Subcutaneous adipose tissue (tissue), 4 donors: ENCODE data around the gene CRIM1. TPM values are rescaled to one million over a fixed set of nuclear protein-coding genes. Genes with fewer than 3 reads are reported as not detected.

ENCODE experiments used
- total RNA-seq, 4 donors: library from RNA; depleted of rRNA; stranded (reverse); fragments of >200 nt; gene quantifications; one replicate each; pipeline ENCODE4 v1.1.0, GENCODE V29; 2016
- TF ChIP-seq, protein P1 (sequence below): fragments of 450-650 bp; IDR thresholded peaks from one replicate; pipeline ENCODE4 v1.5.1; 2016; ENCODE audit warnings: low read depth, mild to moderate bottlenecking, control low read depth, antibody characterized with exemption, moderate library complexity

Gene CRIM1
- total RNA-seq, 4 donors from 2014 or later: 153 to 269 (median 233) TPM

DNA sequence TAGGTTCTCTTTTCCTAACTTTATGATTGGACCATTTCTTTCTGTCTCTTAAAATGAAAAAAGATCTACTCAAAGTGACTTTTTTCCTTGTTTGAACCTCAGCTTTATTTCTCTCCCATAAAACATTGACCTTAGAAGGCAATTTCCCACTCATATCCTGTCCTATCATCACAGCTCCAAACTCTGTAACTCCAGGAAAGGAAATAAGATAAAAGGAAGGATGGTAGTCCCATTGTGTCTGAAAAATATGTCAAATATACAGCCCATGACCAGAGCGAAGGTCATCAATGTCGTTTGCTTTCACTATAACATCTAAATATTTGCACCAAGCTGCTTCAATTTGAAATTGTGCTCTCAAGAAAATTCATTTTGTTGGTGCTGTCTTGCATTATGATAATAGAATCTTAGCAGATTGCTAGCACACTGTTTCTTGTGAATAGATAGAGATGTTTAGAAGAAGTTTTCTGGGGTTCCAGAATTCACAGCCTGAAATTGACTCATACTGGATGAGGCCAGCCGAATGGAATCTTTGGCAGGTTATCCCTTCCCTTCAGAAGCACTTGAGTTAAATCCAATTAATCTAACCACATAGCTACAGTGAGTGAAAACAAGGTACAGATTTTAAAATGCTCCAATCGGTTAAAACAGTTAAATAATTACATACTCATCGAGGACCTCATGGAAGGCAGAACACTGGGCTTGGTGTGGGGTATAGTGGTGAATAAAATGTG lies 95.1 kb downstream of the CRIM1 start:
- TF ChIP-seq, protein P1, sequence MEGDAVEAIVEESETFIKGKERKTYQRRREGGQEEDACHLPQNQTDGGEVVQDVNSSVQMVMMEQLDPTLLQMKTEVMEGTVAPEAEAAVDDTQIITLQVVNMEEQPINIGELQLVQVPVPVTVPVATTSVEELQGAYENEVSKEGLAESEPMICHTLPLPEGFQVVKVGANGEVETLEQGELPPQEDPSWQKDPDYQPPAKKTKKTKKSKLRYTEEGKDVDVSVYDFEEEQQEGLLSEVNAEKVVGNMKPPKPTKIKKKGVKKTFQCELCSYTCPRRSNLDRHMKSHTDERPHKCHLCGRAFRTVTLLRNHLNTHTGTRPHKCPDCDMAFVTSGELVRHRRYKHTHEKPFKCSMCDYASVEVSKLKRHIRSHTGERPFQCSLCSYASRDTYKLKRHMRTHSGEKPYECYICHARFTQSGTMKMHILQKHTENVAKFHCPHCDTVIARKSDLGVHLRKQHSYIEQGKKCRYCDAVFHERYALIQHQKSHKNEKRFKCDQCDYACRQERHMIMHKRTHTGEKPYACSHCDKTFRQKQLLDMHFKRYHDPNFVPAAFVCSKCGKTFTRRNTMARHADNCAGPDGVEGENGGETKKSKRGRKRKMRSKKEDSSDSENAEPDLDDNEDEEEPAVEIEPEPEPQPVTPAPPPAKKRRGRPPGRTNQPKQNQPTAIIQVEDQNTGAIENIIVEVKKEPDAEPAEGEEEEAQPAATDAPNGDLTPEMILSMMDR: no peak

DNA sequence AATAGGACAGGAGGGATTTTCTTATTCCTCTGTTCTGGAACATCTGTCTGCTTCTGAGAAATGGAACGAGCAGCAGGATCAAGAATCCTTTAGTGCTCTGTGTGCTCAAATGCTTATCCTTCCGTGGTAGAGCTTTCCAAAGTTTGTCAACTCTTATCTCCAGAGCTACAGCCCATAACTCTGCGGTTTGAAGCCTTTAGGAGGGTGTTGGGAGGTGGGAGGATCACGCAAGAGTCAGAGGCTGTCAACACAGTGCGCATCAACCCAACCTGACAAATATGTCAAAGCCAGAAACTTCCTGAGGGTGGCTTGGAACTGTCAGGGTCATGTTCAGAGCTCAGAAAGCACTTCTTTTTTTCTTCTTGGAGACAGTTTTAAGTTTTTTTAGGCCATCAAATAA lies 95.9 kb downstream of the CRIM1 start:
- TF ChIP-seq, protein P1: no peak

DNA sequence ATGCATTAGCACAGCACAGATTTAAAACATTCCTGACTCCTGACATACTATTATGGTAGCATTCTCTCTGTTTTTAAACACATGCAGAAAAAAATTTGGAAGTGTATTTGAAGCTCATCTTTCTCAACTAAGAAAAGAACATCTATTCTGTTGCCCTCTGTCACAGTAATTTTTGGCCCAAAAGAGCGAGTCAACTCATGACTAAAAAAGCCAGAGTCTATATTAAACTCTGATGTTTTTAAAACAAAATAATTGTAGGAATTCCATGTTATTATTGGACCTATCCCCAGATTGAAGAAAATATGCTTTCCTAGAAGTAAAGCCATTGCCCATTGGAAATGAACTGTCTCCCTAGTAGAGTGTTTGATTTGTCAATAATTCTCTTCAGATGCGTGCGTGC lies 96.7 kb downstream of the CRIM1 start:
- TF ChIP-seq, protein P1: no peak

DNA sequence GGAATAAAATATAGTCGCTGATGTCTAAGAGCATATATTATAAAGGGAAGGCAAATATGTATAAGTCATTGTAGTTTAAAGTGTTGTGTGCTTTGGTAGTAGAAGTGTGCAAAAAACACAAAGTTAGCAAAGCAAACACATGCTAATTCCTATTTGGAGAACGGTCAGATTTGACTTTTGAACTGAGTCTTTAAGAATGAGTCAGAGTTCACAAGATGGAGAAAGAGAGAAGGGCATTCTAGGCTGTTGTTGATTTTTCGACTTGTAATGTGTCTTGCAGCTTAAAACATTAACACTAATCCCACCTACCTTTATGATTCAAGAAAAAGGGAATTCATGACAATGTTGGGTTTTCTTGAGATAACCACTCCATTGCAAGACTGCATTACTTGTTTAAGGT lies 98.1 kb downstream of the CRIM1 start:
- TF ChIP-seq, protein P1: no peak

DNA sequence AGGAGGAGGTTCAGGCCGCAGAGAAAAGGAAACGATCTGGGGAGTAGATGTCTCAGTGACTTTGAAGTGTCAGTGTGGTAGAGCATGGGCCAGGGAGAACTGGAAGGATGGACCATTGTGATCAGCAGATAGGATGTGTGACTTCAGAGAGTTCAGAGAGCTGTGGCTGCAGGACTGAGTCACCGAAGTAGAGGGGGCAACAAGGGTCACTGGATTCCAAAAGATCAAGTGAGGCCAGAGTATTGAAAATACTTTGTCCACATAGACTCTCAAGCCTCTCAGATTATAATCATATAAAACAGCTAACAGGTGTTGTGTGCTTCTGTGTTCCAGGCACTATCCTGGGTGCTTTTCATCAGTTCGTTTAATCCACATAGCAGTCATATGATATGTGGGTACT lies 99.4 kb downstream of the CRIM1 start:
- TF ChIP-seq, protein P1: no peak

DNA sequence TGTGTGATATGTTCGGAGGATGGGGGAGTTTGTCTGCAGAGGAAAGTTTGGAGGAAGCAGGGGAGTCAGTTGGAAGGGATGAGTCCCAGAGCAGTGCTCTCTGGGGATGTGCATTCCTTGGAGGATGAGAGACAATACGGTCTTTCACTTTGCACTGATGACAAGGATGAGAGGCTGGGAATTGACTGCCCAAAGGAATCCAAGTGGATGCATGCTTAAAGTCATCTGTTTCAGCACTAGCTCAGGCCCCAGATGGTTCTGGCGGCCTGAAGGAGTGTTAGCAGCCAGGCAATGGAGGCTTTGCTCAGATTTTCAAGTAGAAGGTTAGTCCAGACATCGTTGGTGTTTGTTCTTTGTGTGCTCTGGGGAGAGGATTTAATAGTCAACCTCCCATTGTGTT lies 100.2 kb downstream of the CRIM1 start:
- TF ChIP-seq, protein P1: no peak

DNA sequence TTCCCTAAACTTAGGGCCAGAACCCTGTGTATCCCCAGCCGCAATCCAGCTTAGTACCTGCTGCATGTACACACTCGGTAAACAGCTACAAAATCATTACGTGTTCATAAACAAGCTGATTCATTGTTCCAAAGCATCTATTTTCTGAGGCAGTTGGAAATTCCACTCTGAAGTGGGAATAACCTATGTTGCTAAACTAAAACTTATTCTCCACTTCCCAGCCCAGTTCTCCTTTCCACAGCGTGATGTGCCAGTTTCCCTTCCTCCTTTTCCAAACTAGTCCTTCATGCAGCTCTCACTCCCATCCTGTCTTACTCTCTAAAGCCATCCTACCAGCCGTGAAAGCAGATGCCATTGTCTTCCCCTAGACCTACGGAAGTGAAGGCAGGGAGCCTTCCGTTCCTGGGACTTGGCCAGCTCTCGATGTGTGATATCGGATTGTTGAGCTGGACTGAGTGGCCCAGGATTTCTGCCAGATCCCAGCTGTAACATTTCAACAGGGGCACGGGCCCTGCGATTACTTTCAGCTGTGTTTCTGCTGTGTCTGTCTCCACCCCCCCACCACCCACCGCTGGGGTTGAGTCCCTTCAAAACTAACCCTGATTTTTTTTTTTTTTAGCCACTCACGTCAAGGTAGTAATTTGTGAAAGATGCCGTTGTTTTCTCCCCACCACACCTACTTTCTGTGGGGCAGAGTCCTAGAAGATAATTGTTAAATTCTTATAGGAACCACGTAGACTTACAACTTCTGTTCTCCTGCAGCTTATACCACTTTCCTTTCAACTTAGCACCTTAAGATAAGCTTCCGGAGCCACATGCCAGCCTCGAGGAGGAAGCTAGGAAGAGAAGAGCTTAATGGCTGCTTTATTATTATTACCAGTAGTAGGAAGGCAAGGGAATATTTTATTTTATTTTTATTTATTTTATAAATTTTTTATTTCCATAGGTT lies 100.9 kb downstream of the CRIM1 start:
- TF ChIP-seq, protein P1: no peak
